Retina (tissue), 1 donor: ENCODE measurements around the gene TLR9.

Experiments used
- DNase-seq: peaks from one replicate; pipeline ENCODE4 v3.0.0-alpha.2; 2016

The TLR9 gene

DNA sequence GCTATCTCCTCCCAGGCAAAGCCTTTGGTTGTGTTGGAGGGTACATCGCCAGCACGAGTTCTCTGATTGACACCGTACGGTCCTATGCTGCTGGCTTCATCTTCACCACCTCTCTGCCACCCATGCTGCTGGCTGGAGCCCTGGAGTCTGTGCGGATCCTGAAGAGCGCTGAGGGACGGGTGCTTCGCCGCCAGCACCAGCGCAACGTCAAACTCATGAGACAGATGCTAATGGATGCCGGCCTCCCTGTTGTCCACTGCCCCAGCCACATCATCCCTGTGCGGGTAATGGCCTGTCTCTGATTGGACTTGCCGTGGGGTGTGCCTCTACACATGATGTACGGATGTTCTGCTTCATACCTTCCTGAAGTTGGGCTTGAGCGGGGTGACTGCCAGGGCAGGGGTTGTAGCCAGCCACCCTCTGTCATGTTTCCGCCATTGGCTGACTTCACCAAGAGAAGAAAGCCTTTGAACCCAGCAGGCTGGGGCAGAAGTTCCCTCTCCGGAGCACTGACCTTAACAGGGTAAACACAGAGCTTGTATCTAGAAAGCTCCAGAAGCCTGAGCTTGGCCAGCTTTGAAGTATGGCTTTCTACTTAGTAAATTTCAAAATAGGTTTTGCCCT lies 14.1 kb downstream of the TLR9 start:
- DNase-seq: no peak

DNA sequence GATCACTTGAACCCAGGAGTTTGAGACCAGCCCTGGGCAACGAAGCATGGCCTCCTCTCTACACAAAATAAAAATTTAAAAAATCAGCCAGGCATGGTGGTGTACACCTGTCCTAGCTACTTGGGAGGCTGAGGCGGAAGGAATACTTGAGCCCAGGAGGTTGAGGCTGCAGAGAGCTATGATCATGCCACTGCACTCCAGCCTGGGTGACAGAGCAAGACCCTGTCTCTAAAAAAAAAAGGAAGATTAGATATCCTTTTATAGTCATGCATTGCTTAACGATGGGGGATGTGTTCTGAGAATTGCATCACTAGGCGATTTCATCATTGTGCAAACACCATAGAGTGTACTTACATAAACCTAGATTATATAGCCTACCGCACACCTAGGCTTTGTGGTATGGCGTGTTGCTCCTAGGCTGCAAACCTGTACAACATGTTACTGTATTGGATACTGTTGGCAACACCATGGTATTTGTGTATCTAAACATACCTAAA lies 14.8 kb downstream of the TLR9 start:
- no peak for DNase-seq

DNA sequence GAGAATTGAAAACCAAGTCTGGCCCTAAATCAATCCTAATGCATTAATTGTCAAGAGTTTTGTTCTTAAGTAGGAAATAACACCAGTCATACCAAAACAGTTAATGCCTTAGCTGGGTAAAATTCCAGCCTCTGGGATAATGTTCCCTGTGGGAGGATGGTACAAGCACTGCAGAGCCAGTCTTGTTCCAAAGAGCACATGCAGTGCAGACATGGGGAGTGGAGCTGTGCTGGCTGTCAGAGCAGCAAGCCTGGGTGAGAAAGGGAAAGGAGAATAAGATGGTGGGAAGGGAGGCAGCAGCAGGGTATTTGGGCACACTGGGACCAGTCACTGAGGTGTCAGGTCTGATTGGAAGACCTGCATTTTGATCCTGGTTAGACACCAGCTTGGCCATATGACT lies 15.4 kb downstream of the TLR9 start:
- no peak for DNase-seq

DNA sequence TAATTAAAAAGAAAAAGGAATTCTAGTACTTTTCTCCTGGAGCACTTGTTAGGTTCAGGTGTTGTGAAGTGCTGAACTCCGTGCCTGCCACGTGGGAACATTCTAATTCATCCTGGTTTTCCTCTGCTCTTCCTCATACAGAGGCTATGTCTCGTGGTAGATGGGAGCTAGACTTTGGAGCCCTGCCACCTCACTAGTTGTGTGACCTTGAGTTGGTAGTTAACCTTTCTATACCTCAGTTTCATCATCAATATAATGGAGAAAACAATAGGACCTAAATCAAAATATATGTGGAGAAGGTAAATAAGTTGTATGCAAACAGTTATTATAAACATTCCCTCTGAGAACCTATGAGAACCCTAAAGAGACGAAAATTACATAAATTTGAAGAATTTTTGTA lies 16.9 kb downstream of the TLR9 start:
- no peak for DNase-seq

- DNase-seq: no peak
Observed at GRCh38 chr3:52205727-52206372, 19.6 kb downstream of the TLR9 start.

DNA sequence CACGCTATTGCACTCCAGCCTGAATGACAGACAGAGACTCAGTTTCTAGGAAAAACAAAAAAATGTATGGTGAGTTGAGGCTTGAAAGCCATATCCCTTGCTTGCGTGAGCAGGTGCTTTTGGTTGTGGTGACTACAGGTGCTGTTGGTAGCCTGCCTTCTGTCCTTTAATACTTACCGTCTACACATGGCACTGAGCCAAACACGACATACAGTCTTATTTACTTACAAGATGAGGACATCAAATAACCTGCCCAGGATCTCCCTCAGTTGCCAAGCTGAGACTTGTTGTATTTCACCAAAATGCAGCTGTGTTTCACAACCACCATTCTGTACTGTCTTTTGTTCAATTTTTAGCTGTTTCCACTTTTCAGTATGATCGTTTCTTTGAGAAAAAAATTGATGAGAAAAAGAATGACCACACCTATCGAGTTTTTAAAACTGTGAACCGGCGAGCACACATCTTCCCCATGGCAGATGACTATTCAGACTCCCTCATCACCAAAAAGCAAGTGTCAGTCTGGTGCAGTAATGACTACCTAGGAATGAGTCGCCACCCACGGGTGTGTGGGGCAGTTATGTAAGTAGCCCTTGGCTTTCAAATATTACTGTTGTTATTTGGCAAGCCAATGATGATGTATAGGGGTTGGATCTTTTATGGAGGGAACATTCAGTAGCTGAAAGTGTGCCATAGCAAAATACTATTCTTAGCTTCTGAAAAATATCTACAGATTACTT lies 20.9 kb downstream of the TLR9 start:
- no peak for DNase-seq

- no peak for DNase-seq
Observed at GRCh38 chr3:52203701-52204100, 21.7 kb downstream of the TLR9 start.

- no peak for DNase-seq
Observed at GRCh38 chr3:52202384-52203077, 22.9 kb downstream of the TLR9 start.

GRCh38 chr3:52200981-52201679 lies 24.3 kb downstream of the TLR9 start:
- DNase-seq: no peak

GRCh38 chr3:52198643-52199608 lies 26.5 kb downstream of the TLR9 start:
- DNase-seq: no peak

- peak; percentile 98 for DNase-seq
Observed at GRCh38 chr3:52197842-52198625, 27.4 kb downstream of the TLR9 start, which contains the start of gene ALAS1. ALAS1 (plus strand) TSS chr3:52198160; CDS start chr3:52199242, 1,082 bp downstream.

DNA sequence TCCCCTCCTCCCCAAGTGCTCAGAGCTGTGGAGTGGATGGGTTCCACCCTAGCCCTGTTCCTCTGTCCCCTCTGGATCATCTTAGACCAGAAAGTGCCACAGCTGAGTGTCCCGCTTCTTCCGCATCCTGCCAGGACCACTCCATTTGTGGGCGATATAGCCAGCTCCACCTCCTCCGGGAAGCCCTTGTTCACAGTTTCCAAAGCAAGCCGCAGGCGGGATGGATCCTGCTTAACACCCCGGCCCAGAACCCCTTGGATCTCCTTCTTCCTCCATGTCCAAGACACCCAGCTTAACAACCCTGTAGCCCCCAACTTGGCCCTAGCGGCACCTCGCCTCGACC lies 28.0 kb downstream of the TLR9 start:
- no peak for DNase-seq

- DNase-seq: no peak
Observed at GRCh38 chr3:52196977-52197376, 28.5 kb downstream of the TLR9 start.

DNA sequence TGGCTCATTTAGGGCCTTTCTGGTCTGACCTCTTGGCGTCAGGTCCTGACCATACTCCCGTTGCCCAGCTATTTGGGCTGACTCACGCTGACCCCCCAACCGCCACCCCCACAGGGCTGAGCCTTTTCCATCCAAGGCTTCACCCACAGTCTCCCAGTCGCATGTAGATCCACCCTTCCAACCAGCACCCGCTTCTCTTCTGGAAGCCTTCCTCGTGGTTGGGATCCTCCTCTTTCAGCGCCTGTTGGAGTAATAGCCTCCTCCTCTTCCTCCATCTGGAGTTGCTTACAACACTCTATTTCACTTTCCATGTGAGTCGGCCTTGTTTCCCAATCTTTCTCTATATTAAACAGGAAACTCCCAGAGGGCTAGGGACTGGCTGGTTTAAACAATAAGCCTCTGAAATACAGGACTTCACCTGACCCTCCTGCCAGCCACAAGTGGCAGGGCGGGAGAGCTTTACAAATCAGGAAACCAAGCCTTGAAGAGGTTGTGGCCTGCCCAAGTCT lies 29.6 kb downstream of the TLR9 start:
- DNase-seq: no peak

- no peak for DNase-seq
Observed at GRCh38 chr3:52195291-52195597, 30.2 kb downstream of the TLR9 start.

DNA sequence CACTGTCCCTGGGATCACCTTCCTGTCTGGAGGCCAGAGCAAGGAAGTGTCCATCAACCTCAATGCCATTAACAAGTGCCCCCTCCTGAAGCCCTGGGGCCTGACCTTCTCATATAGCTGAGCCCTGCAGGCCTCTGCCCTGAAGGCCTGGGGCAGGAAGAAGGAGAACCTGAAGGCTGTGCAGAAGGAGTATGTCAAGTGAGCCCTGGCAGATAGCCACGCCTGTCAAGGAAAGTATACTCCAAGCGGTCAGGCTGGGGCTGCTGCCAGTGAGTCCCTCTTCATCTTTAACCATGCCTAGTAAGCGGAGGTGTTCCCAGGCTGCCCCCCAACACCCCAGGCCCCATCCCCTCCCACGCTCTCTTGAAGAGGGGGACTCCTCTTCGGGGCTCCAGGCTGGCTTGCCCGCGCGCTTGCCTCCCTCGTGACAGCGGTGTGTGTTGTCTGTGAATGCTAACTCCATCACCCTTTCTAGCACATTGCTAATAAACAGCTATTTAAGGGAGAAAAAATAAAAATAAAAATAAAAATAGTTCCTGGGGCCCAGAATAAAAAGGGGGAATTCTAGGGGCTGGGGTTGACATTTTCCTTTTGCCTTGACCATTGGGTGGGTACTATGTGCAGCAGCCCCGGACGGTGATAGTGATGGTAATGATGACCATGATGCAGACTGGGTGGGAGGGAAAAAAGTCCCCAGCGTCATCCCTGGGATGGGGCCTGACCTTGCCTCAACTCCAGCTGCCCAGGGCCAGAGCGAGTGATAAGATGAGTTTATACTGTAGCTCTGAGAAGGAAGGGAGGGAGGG lies 30.8 kb downstream of the TLR9 start:
- no peak for DNase-seq

GRCh38 chr3:52193065-52193464 lies 32.4 kb downstream of the TLR9 start:
- no peak for DNase-seq

DNA sequence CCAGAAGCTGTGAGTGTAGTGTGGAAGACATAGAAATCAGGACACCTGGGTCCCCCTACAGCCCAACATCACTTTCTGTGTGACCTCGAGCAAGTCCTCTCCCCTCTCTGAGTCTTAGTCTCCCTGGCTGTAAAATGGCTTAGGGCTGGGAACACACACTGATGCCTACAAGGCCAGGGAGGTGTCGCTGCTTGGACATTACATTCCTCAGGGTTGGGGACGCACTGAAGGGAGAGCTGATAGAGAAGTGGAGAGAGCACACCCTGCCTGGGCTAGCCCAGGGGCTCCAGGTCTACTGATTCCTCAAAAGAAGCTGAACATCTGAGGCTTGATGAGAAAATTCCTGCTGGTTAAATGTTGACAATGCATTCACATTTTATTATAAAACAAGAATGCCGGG lies 33.8 kb downstream of the TLR9 start:
- DNase-seq: no peak

- no peak for DNase-seq
Observed at GRCh38 chr3:52190294-52191074, 35.0 kb downstream of the TLR9 start.
